Measurements from ENCODE around the gene PTPRJ. TPM values are rescaled to one million over a fixed set of nuclear protein-coding genes. Genes with fewer than 3 reads are reported as not detected.

PTPRJ gene
- total and polyA plus RNA-seq, 4 donors = 4.1 to 24.7 (median 14.6) TPM

DNA sequence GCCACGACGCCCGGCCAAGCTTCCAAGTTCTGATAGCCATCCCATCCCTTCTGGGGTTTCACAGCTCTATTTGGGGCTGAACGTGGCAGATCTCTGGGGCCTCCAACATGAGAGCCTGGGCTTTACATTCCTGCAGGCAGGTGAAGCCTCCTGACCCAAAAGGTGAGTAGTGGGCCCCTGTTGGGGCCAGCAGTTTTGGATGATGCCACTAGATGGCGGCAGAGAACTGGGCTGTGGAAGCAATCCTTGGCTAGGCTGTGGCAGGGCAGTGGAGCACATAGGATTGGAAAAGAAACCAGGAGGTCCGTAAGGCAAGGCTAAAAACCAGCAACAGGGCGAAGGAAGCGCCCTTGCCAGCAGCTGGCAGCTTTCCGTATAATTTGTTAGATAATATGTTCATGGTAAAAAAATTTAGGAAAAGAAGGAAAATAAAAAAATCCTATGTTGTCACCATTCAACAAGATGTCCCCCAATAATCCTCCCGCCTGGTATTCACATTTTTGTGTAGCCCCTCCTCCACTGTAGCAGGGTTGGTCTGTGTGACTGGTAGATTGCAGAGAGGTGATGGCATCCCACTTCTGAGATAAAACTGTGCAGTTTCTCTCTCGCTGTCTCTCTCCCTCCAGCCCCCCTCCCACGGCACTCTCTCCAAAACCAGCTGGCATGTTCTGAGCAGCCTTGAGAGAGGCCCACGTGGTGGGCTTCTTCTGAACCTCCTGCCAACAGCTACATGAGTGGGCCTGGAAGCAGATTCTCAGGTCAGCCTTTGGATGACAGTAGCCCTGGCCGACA, 192.7 kb downstream of the PTPRJ start:
- Histone ChIP-seq H3K36me3 (ENCODE audit: control insufficient read depth in 4 of 4, insufficient read depth in 3 of 4, low read depth in 1 of 4, low read length in 3 of 4) (peaks cover 0 to 3% (median 1%) of the 10 kb centered on the region in 4 donors), H3K9me3 (ENCODE audit: control insufficient read depth in 4 of 4, low read length in 3 of 4) (no peaks in the 10 kb centered on the region), H3K9ac (ENCODE audit: low read depth in 1 of 2, low read length in 2 of 2) (no peak overlapping the region), H3K27ac (ENCODE audit: low read depth in 1 of 2, low read length in 2 of 2) (no peak overlapping the region), H3K4me3 (ENCODE audit: low read depth in 1 of 3, low read length in 3 of 3) (no peak overlapping the region), H3K27me3 (ENCODE audit: control insufficient read depth in 4 of 4, insufficient read depth in 4 of 4, low read length in 3 of 4) (no peaks in the 10 kb centered on the region), H3K4me1 (ENCODE audit: control insufficient read depth in 4 of 4, insufficient read depth in 4 of 4, low read length in 3 of 4) (no peaks in the 10 kb centered on the region)
- DNase-seq (ENCODE audit: low spot score) = peak; percentile 60
- 49% methylated on average over 14 of the region's 14 CpGs for WGBS
- TF ChIP-seq, protein P1, sequence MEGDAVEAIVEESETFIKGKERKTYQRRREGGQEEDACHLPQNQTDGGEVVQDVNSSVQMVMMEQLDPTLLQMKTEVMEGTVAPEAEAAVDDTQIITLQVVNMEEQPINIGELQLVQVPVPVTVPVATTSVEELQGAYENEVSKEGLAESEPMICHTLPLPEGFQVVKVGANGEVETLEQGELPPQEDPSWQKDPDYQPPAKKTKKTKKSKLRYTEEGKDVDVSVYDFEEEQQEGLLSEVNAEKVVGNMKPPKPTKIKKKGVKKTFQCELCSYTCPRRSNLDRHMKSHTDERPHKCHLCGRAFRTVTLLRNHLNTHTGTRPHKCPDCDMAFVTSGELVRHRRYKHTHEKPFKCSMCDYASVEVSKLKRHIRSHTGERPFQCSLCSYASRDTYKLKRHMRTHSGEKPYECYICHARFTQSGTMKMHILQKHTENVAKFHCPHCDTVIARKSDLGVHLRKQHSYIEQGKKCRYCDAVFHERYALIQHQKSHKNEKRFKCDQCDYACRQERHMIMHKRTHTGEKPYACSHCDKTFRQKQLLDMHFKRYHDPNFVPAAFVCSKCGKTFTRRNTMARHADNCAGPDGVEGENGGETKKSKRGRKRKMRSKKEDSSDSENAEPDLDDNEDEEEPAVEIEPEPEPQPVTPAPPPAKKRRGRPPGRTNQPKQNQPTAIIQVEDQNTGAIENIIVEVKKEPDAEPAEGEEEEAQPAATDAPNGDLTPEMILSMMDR (IDR thresholded peaks at IDR 0.05; ENCODE audit: low read depth, low read length, missing input control) = peak; percentile 87
- TF ChIP-seq NR2F2 (IDR thresholded peaks at IDR 0.05) = no peak
- peak; percentile 84 to 88 for TF ChIP-seq RAD21 (IDR thresholded peaks at IDR 0.05)
- TF ChIP-seq TAF1 (conservative IDR thresholded peaks at IDR 0.05) = no peak

DNA sequence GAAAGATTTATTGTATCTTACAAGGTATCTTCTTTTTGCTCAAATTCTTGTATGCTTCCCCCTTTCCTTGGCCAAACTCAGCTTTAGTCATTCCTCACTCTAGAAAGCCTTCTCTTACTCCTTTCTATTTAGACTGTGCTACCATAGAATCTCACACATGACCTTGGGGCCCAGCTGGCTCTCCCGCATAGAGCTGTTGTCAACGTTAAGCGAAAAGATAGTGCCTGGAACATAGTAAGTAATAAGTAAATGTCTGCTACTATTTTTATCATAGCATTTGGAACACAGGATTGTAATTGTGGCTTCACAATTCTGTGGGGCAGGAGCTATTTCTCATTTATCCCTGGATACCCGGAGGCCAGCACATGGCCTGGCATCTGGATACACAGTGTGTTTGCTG, 197.3 kb downstream of the PTPRJ start:
- no peaks in the 10 kb centered on the region for H3K27me3 ChIP-seq (ENCODE audit: control insufficient read depth in 4 of 4, insufficient read depth in 4 of 4, low read length in 3 of 4)
- WGBS = 87% methylated on average over 4 of the region's 4 CpGs
- no peaks in the 10 kb centered on the region for H3K9me3 ChIP-seq (ENCODE audit: control insufficient read depth in 4 of 4, low read length in 3 of 4)
- no peaks in the 10 kb centered on the region for H3K36me3 ChIP-seq (ENCODE audit: control insufficient read depth in 4 of 4, insufficient read depth in 3 of 4, low read depth in 1 of 4, low read length in 3 of 4)
- no peak overlapping the region for H3K27ac ChIP-seq (ENCODE audit: low read depth in 1 of 2, low read length in 2 of 2)
- H3K4me1 ChIP-seq (ENCODE audit: control insufficient read depth in 4 of 4, insufficient read depth in 4 of 4, low read length in 3 of 4) = no peaks in the 10 kb centered on the region
- no peak overlapping the region for H3K9ac ChIP-seq (ENCODE audit: low read depth in 1 of 2, low read length in 2 of 2)
- no peak overlapping the region for H3K4me3 ChIP-seq (ENCODE audit: low read depth in 1 of 3, low read length in 3 of 3)
- no peak for DNase-seq (ENCODE audit: low spot score)
- TF ChIP-seq GABPA (IDR thresholded peaks at IDR 0.05 in 1 of 2, conservative IDR thresholded peaks at IDR 0.05 in 1 of 2) (no peak), EGR1 (IDR thresholded peaks at IDR 0.05; ENCODE audit: low read depth in 2 of 2) (no peak), FOXA1 (IDR thresholded peaks at IDR 0.05) (no peak), TAF1 (conservative IDR thresholded peaks at IDR 0.05) (no peak), RAD21 (IDR thresholded peaks at IDR 0.05) (no peak), HNF4A (conservative IDR thresholded peaks at IDR 0.05) (no peak), FOXA2 (IDR thresholded peaks at IDR 0.05) (no peak), JUND (IDR thresholded peaks at IDR 0.05) (no peak)
- TF ChIP-seq, protein P2, sequence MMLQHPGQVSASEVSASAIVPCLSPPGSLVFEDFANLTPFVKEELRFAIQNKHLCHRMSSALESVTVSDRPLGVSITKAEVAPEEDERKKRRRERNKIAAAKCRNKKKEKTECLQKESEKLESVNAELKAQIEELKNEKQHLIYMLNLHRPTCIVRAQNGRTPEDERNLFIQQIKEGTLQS (IDR thresholded peaks at IDR 0.05) = no peak

DNA sequence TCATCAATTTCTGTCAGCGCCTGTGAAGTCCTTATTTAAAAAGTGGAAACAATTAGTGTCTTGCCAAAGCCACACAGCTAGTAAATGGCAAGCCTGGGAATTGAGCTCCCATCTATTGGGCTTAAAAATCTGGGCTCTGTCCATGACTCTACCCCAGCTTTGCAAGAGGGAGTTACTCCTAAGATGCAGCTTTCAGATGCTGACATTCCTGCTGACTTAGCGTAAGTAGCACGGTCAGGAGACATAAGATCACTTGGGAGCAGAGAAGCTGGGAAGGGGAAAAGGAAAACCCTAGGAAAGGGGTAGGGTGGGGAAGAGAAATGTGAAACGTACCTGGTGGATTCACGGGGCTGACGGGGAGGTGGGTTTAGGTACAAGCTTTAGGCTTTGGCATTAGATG, 200.3 kb downstream of the PTPRJ start:
- Histone ChIP-seq H3K27ac (ENCODE audit: low read depth in 1 of 2, low read length in 2 of 2) (no peak overlapping the region), H3K4me3 (ENCODE audit: low read depth in 1 of 3, low read length in 3 of 3) (no peak overlapping the region), H3K36me3 (ENCODE audit: control insufficient read depth in 4 of 4, insufficient read depth in 3 of 4, low read depth in 1 of 4, low read length in 3 of 4) (no peaks in the 10 kb centered on the region), H3K9ac (ENCODE audit: low read depth in 1 of 2, low read length in 2 of 2) (no peak overlapping the region), H3K9me3 (ENCODE audit: control insufficient read depth in 4 of 4, low read length in 3 of 4) (no peaks in the 10 kb centered on the region), H3K4me1 (ENCODE audit: control insufficient read depth in 4 of 4, insufficient read depth in 4 of 4, low read length in 3 of 4) (no peaks in the 10 kb centered on the region), H3K27me3 (ENCODE audit: control insufficient read depth in 4 of 4, insufficient read depth in 4 of 4, low read length in 3 of 4) (no peaks in the 10 kb centered on the region)
- 81% methylated on average over 6 of the region's 6 CpGs for WGBS
- DNase-seq (ENCODE audit: low spot score) = no peak
- TF ChIP-seq TAF1 (conservative IDR thresholded peaks at IDR 0.05) = no peak
- no peak for TF ChIP-seq FOXA1 (IDR thresholded peaks at IDR 0.05)
- no peak for TF ChIP-seq YY1 (IDR thresholded peaks at IDR 0.05)
- no peak for TF ChIP-seq NR2F2 (IDR thresholded peaks at IDR 0.05)
- TF ChIP-seq, protein P3, sequence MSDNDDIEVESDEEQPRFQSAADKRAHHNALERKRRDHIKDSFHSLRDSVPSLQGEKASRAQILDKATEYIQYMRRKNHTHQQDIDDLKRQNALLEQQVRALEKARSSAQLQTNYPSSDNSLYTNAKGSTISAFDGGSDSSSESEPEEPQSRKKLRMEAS (IDR thresholded peaks at IDR 0.05) = no peak
- TF ChIP-seq JUND (IDR thresholded peaks at IDR 0.05) = no peak
- TF ChIP-seq FOXA2 (IDR thresholded peaks at IDR 0.05) = no peak
- no peak for TF ChIP-seq RXRA (IDR thresholded peaks at IDR 0.05)
- TF ChIP-seq EGR1 (IDR thresholded peaks at IDR 0.05; ENCODE audit: low read depth in 2 of 2) = no peak
- TF ChIP-seq SP1 (IDR thresholded peaks at IDR 0.05) = no peak
- no peak for TF ChIP-seq GABPA (IDR thresholded peaks at IDR 0.05 in 1 of 2, conservative IDR thresholded peaks at IDR 0.05 in 1 of 2)
- TF ChIP-seq, protein P1 (IDR thresholded peaks at IDR 0.05; ENCODE audit: low read depth, low read length, missing input control) = no peak
- TF ChIP-seq RAD21 (IDR thresholded peaks at IDR 0.05) = no peak
- TF ChIP-seq, protein P2 (IDR thresholded peaks at IDR 0.05) = no peak
- TF ChIP-seq, protein P4, sequence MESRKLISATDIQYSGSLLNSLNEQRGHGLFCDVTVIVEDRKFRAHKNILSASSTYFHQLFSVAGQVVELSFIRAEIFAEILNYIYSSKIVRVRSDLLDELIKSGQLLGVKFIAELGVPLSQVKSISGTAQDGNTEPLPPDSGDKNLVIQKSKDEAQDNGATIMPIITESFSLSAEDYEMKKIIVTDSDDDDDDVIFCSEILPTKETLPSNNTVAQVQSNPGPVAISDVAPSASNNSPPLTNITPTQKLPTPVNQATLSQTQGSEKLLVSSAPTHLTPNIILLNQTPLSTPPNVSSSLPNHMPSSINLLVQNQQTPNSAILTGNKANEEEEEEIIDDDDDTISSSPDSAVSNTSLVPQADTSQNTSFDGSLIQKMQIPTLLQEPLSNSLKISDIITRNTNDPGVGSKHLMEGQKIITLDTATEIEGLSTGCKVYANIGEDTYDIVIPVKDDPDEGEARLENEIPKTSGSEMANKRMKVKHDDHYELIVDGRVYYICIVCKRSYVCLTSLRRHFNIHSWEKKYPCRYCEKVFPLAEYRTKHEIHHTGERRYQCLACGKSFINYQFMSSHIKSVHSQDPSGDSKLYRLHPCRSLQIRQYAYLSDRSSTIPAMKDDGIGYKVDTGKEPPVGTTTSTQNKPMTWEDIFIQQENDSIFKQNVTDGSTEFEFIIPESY (IDR thresholded peaks at IDR 0.05) = no peak

Measured in liver (tissue), 9 donors.